Peyer's patch (tissue), 4 donors: ENCODE results near the gene SHISA9.

ENCODE experiments used
- POLR2A ChIP-seq, 2 donors: fragments of 450-650 bp; IDR thresholded peaks; one replicate each; pipeline ENCODE4 v1.5.1; 2017; ENCODE audit warnings: antibody characterized with exemption in 2 of 2, mild to moderate bottlenecking in 2 of 2, moderate library complexity in 2 of 2
- TF ChIP-seq, protein P1 (sequence below), 6 experiments: fragments of 450-650 bp in 4 of 6; fragments of 200-600 bp in 2 of 6; sonication (generic) in 1 of 6; IDR thresholded peaks; one replicate each; pipeline ENCODE4 v1.5.1; 2017 to 2019; ENCODE audit warnings: antibody characterized with exemption in 6 of 6, mild to moderate bottlenecking in 3 of 6, moderate library complexity in 1 of 6

DNA sequence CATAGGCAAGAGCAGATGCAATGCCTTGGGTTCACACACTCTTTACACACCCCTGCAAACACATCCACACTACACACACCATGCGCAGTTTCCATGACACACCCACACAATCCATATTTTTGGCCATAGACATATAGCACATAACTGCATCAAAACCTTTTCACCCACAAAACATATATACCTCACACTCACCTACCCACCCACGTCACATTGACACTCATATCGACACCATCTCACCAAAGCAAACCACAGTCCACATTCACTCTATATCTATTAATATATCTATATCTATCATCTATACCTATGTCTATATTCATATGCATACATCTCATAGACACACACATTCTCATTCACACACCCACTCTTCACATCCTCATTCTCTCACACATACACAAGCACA lies 246.9 kb downstream of the SHISA9 start:
- TF ChIP-seq, protein P1, sequence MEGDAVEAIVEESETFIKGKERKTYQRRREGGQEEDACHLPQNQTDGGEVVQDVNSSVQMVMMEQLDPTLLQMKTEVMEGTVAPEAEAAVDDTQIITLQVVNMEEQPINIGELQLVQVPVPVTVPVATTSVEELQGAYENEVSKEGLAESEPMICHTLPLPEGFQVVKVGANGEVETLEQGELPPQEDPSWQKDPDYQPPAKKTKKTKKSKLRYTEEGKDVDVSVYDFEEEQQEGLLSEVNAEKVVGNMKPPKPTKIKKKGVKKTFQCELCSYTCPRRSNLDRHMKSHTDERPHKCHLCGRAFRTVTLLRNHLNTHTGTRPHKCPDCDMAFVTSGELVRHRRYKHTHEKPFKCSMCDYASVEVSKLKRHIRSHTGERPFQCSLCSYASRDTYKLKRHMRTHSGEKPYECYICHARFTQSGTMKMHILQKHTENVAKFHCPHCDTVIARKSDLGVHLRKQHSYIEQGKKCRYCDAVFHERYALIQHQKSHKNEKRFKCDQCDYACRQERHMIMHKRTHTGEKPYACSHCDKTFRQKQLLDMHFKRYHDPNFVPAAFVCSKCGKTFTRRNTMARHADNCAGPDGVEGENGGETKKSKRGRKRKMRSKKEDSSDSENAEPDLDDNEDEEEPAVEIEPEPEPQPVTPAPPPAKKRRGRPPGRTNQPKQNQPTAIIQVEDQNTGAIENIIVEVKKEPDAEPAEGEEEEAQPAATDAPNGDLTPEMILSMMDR (IDR thresholded peaks at IDR 0.05), result no peak
- TF ChIP-seq POLR2A (IDR thresholded peaks at IDR 0.05), result no peak
